ENCODE results near the gene ANKRD39. TPM values are rescaled to one million over a fixed set of nuclear protein-coding genes. Genes with fewer than 3 reads are reported as not detected.

Gene ANKRD39
- total and polyA plus RNA-seq, 9 of the 15 experiments (the other 6 are each of a cell fraction or from before 2014, with no cell fraction given) = 8.2 to 33.1 (median 23.8) TPM

DNA sequence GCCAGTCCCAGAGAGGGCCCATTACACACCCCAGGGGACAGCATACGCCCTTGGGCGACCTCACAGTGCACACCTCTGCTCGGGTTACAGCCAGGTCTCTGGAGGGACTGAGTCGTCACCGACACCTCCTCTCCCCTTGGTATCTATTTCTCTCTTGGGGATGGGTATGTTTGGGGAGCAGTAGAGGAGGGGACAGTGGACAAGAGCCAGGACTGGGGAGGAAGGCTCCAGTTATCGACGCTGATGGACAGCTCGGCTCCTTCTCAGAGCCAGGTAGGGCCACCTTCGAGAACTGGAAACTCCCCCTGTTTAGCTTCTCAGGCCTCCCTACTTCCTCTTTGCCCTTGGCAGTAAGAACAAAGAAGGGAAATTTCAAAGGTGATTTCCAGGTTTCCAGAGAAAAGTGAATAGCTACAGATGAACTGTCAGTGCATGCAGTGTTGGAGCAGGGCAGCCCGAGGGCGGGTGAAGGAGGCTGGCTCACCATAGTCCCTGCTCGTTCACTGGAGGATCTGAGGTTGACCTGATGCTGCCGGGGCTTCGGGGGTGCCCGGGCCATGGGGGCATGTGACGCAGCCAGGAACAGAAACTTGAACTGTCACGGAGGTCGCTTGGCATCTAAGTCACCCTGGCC is 16.5 kb upstream of the ANKRD39 start (continued):
- TF ChIP-seq ZNF197 (CRISPR knock-in tag; IDR thresholded peaks at IDR 0.05; ENCODE audit: low read depth) (no peak), EP400 (IDR thresholded peaks at IDR 0.05) (no peak), RBBP5 (IDR thresholded peaks at IDR 0.05; ENCODE audit: borderline replicate concordance, insufficient read depth, low read length, poor library complexity, severe bottlenecking) (no peak), ARID2 (IDR thresholded peaks at IDR 0.05) (no peak), BRD4 (IDR thresholded peaks at IDR 0.05) (no peak), RBM34 (IDR thresholded peaks at IDR 0.05; ENCODE audit: borderline replicate concordance, insufficient read depth, low read length) (no peak), IRF2 (CRISPR knock-in tag; IDR thresholded peaks at IDR 0.05) (no peak), KLF6 (CRISPR knock-in tag; IDR thresholded peaks at IDR 0.05; ENCODE audit: borderline replicate concordance) (no peak), CHCHD3 (CRISPR knock-in tag; IDR thresholded peaks at IDR 0.05) (no peak), HNRNPK (IDR thresholded peaks at IDR 0.05; ENCODE audit: low read depth, low read length, poor library complexity, severe bottlenecking) (no peak), ZNF311 (CRISPR knock-in tag; IDR thresholded peaks at IDR 0.05) (no peak), POLR2A (conservative IDR thresholded peaks at IDR 0.05) (no peak), YBX1 (IDR thresholded peaks at IDR 0.05) (no peak), PRMT5 (CRISPR knock-in tag; IDR thresholded peaks at IDR 0.05) (no peak), CCNT2 (IDR thresholded peaks at IDR 0.05; ENCODE audit: borderline replicate concordance, extremely low read depth, insufficient read length, low read depth, low read length) (peak; percentile 39), ID3 (CRISPR knock-in tag; IDR thresholded peaks at IDR 0.05) (no peak), ID3 (tag; IDR thresholded peaks at IDR 0.05) (no peak), KDM4B (IDR thresholded peaks at IDR 0.05; ENCODE audit: borderline replicate concordance in 2 of 2, low read depth in 1 of 2) (no peak), SMARCE1 (IDR thresholded peaks at IDR 0.05) (no peak), POLR2G (IDR thresholded peaks at IDR 0.05; ENCODE audit: low read depth, low read length) (peak; percentile 82)
- TF ChIP-seq, protein P1, sequence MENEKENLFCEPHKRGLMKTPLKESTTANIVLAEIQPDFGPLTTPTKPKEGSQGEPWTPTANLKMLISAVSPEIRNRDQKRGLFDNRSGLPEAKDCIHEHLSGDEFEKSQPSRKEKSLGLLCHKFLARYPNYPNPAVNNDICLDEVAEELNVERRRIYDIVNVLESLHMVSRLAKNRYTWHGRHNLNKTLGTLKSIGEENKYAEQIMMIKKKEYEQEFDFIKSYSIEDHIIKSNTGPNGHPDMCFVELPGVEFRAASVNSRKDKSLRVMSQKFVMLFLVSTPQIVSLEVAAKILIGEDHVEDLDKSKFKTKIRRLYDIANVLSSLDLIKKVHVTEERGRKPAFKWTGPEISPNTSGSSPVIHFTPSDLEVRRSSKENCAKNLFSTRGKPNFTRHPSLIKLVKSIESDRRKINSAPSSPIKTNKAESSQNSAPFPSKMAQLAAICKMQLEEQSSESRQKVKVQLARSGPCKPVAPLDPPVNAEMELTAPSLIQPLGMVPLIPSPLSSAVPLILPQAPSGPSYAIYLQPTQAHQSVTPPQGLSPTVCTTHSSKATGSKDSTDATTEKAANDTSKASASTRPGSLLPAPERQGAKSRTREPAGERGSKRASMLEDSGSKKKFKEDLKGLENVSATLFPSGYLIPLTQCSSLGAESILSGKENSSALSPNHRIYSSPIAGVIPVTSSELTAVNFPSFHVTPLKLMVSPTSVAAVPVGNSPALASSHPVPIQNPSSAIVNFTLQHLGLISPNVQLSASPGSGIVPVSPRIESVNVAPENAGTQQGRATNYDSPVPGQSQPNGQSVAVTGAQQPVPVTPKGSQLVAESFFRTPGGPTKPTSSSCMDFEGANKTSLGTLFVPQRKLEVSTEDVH (IDR thresholded peaks at IDR 0.05; ENCODE audit: low read depth, partially characterized antibody) = peak; percentile 8
- TF ChIP-seq, protein P2, sequence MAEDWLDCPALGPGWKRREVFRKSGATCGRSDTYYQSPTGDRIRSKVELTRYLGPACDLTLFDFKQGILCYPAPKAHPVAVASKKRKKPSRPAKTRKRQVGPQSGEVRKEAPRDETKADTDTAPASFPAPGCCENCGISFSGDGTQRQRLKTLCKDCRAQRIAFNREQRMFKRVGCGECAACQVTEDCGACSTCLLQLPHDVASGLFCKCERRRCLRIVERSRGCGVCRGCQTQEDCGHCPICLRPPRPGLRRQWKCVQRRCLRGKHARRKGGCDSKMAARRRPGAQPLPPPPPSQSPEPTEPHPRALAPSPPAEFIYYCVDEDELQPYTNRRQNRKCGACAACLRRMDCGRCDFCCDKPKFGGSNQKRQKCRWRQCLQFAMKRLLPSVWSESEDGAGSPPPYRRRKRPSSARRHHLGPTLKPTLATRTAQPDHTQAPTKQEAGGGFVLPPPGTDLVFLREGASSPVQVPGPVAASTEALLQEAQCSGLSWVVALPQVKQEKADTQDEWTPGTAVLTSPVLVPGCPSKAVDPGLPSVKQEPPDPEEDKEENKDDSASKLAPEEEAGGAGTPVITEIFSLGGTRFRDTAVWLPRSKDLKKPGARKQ (CRISPR knock-in tag; IDR thresholded peaks at IDR 0.05) = peak; percentile 55; the same call in 1 of the 2 replicates
- TF ChIP-seq, protein P3, sequence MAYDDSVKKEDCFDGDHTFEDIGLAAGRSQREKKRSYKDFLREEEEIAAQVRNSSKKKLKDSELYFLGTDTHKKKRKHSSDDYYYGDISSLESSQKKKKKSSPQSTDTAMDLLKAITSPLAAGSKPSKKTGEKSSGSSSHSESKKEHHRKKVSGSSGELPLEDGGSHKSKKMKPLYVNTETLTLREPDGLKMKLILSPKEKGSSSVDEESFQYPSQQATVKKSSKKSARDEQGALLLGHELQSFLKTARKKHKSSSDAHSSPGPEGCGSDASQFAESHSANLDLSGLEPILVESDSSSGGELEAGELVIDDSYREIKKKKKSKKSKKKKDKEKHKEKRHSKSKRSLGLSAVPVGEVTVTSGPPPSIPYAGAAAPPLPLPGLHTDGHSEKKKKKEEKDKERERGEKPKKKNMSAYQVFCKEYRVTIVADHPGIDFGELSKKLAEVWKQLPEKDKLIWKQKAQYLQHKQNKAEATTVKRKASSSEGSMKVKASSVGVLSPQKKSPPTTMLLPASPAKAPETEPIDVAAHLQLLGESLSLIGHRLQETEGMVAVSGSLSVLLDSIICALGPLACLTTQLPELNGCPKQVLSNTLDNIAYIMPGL (CRISPR knock-in tag; IDR thresholded peaks at IDR 0.05) = no peak

Data from K562 (cell line).